SK-N-SH (cell line): ENCODE results near the gene BRD9. TPM values are rescaled to one million over a fixed set of nuclear protein-coding genes. Genes with fewer than 3 reads are reported as not detected.

Experiments used
- CTCF ChIA-PET: fragments of 300-600, 350-600 bp; formaldehyde crosslinking; extraction: SDS; loops from one replicate; lab custom pipeline; 2021; lab: Yijun Ruan, JAX
- POLR2A ChIA-PET: fragments of 350-600 bp; sonication (Branson Sonifier 250); formaldehyde crosslinking; extraction: SDS; loops from one replicate; lab custom pipeline; 2020; ENCODE audit warnings: antibody characterized with exemption, inconsistent platforms; lab: Yijun Ruan, JAX
- DNase-seq: peaks from one replicate; pipeline ENCODE4 v3.0.0; 2012
- H2AFZ ChIP-seq: fragments of 200-600 bp; sonication (generic); 2 replicates; pipeline ENCODE4 v1.8.1; 2016; ENCODE audit warnings: antibody characterized with exemption, mild to moderate bottlenecking, low read depth
- H3F3A ChIP-seq: fragments of 200-600 bp; sonication (generic); replicated peaks from 2 replicates; pipeline ENCODE3; 2016; ENCODE audit warnings: antibody characterized with exemption, mild to moderate bottlenecking; ENCODE audit not compliant: insufficient read depth
- H3K27ac ChIP-seq, 2 experiments: fragments of 200-500 bp in 1 of 2; fragments of 200-600 bp in 1 of 2; sonication (Bioruptor generic) in 1 of 2; sonication (generic), shearing (Covaris generic) in 1 of 2; 2 replicates each; pipeline versions ENCODE4 v1.5.1 to v1.6.1; 2014 to 2016; ENCODE audit warnings: low read depth in 2 of 2, inconsistent platforms in 1 of 2, low read length in 1 of 2, mild to moderate bottlenecking in 1 of 2, mixed read lengths in 1 of 2
- H3K27me3 ChIP-seq: fragments of 200-600 bp; sonication (generic), shearing (Covaris generic); 2 replicates; pipeline ENCODE4 v1.6.1; 2016; ENCODE audit warnings: mixed run types; ENCODE audit not compliant: insufficient read depth
- H3K36me3 ChIP-seq, 2 experiments: fragments of 200-500 bp in 1 of 2; fragments of 200-600 bp in 1 of 2; sonication (Bioruptor generic) in 1 of 2; sonication (generic) in 1 of 2; replicated peaks in 1 of 2; 2 replicates each; pipeline versions ENCODE3 to v1.5.1; 2014 to 2016; ENCODE audit warnings: low read length in 1 of 2, mild to moderate bottlenecking in 1 of 2; ENCODE audit not compliant: insufficient read depth in 2 of 2, control insufficient read depth in 1 of 2
- H3K4me1 ChIP-seq, 2 experiments: fragments of 200-500 bp in 1 of 2; fragments of 200-600 bp in 1 of 2; sonication (Bioruptor generic) in 1 of 2; sonication (generic), shearing (Covaris generic) in 1 of 2; 2 replicates each; pipeline versions ENCODE4 v1.5.1 to v1.6.1; 2014 to 2016; ENCODE audit warnings: low read depth in 1 of 2, low read length in 1 of 2, mixed run types in 1 of 2; ENCODE audit not compliant: insufficient read depth in 2 of 2, control insufficient read depth in 1 of 2
- H3K4me2 ChIP-seq: fragments of 200-600 bp; sonication (generic), shearing (Covaris generic); 2 replicates; pipeline ENCODE4 v1.6.1; 2017; ENCODE audit warnings: mixed run types
- H3K4me3 ChIP-seq, 2 experiments: fragments of 200-500 bp in 1 of 2; fragments of 200-600 bp in 1 of 2; sonication (Bioruptor generic) in 1 of 2; sonication (generic), shearing (Covaris generic) in 1 of 2; 2 replicates each; pipeline versions ENCODE4 v1.5.1 to v1.8.1; 2014 to 2016; ENCODE audit warnings: low read depth in 2 of 2, inconsistent platforms in 1 of 2, low read length in 1 of 2, mild to moderate bottlenecking in 1 of 2, mixed read lengths in 1 of 2, moderate library complexity in 1 of 2
- H3K79me2 ChIP-seq: fragments of 200-600 bp; sonication (generic); 2 replicates; pipeline ENCODE4 v1.8.1; 2017; ENCODE audit warnings: mild to moderate bottlenecking; ENCODE audit not compliant: insufficient read depth
- H3K9ac ChIP-seq: fragments of 200-600 bp; sonication (generic); 2 replicates; pipeline ENCODE4 v1.6.1; 2017; ENCODE audit warnings: mixed run types
- H3K9me2 ChIP-seq: fragments of 200-600 bp; sonication (generic); 2 replicates; pipeline ENCODE4 v1.6.1; 2017; ENCODE audit warnings: mixed run types
- H3K9me3 ChIP-seq: fragments of 200-600 bp; sonication (generic); 2 replicates; pipeline ENCODE4 v1.6.1; 2017; ENCODE audit warnings: mixed run types, mild to moderate bottlenecking, moderate library complexity
- H4K20me1 ChIP-seq: fragments of 200-600 bp; sonication (generic); 2 replicates; pipeline ENCODE4 v1.6.1; 2017; ENCODE audit warnings: mild to moderate bottlenecking, mixed run types; ENCODE audit not compliant: insufficient read depth
- CHD2 ChIP-seq: fragments of 150-350 bp; IDR thresholded peaks from 2 replicates; pipeline ENCODE4 v1.6.1; 2018; ENCODE audit warnings: low read length; ENCODE audit not compliant: partially characterized antibody
- FOSL2 ChIP-seq: IDR thresholded peaks from 2 replicates; pipeline ENCODE4 v1.4.0; 2012; ENCODE audit warnings: low read depth, mild to moderate bottlenecking, moderate library complexity, borderline replicate concordance
- MEF2A ChIP-seq: IDR thresholded peaks from 2 replicates; pipeline ENCODE4 v1.4.0; 2012; ENCODE audit warnings: low read depth, borderline replicate concordance
- MXI1 ChIP-seq: IDR thresholded peaks from 2 replicates; pipeline ENCODE4 v1.6.1; 2012; ENCODE audit warnings: mild to moderate bottlenecking, low read depth, low read length, improper control_type of control experiment
- NRF1 ChIP-seq: IDR thresholded peaks from 2 replicates; pipeline ENCODE4 v1.6.1; 2012; ENCODE audit warnings: low read depth, mild to moderate bottlenecking, low read length
- POLR2AphosphoS5 ChIP-seq: IDR thresholded peaks from 2 replicates; pipeline ENCODE4 v1.6.1; 2012; ENCODE audit warnings: low read depth, low read length
- RAD21 ChIP-seq: IDR thresholded peaks from 2 replicates; pipeline ENCODE4 v1.6.1; 2012; ENCODE audit warnings: mild to moderate bottlenecking, low read length
- YY1 ChIP-seq: IDR thresholded peaks from 2 replicates; pipeline ENCODE4 v1.4.0; 2012; ENCODE audit warnings: low read depth, mild to moderate bottlenecking
- WGBS: methylation state at CpG from one replicate; pipeline ENCODE4 v1.1.6; 2017; ENCODE audit warnings: low lambda C conversion rate; 5-methylcytosine and 5-hydroxymethylcytosine counted together
- polyA plus RNA-seq, 3 experiments: library from polyadenylated mRNA; depleted of rRNA; stranded (reverse); fragments of >200 nt; gene quantifications; 2 replicates each; pipeline ENCODE4 v1.2.3, GENCODE V29; 2012
- TF ChIP-seq, protein P1 (sequence below): IDR thresholded peaks from 2 replicates; pipeline ENCODE4 v1.4.0; 2012; ENCODE audit warnings: low read depth, borderline replicate concordance
- TF ChIP-seq, protein P2 (sequence below): IDR thresholded peaks from 2 replicates; pipeline ENCODE4; 2012
- TF ChIP-seq, protein P3 (sequence below): fragments of 150-350 bp; IDR thresholded peaks from 2 replicates; pipeline ENCODE4 v1.6.1; 2016; ENCODE audit warnings: mild to moderate bottlenecking, low read depth, low read length

Gene BRD9
- polyA plus RNA-seq, 1 of the 3 experiments (the other 2 are of a cell fraction) = 19.5 TPM

DNA sequence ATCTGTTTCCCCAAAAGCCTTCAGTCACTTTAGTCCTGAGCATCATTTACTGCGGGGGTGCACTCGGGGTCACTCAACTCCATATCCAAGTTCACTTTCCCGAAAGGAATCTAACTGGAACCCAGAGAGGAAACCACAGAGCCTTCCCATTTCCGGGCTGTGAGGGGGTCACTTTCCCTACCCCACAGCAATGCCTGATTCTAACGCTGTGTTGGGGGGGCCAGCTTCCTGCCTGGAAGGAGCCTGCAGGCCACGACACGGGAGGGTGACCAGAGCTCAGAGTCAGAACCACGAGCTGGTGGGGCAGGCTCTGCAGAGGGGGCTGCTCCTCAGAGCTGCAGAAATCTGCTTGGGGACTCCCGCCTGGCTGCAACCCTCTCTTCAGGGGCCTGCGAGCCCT, 20.3 kb downstream of the BRD9 start:
- peaks cover 35 to 87% of the 10 kb centered on the region in 2 experiments for H3K36me3 ChIP-seq
- WGBS = 100% methylated on average over 7 of the region's 10 CpGs

DNA sequence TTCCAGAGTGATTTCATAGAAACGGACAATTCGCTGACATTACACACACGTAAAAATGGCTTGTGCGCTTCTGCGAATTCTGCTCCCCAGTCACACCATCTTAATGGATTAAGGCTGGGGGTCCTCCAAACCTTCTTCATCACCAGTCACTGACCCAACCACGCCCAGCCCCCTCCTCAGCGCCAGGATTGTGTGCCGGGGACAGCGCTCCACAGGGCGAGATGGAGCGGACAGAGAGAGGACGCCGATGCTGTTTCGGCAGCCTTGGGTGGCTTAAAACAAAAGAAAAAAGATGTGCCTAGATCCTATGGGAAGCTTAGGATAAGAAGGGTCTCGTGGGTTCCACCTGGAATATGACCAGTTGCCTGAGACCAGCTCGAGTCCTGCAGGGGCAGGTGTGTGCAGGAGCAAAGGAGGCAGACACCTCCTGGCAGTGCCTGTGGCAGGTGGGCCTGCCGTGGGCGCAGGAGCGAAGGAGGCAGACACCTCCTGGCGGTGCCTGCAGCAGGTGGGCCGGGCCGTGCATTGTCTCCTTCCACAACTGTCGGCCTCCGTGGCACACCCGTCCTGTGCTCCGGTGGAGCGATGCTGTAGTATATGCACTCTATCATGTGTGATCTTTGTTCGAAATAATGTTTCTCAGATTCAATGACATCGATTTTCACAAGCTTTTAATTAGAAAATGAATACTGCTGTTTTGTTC, 20.9 kb downstream of the BRD9 start:
- TF ChIP-seq YY1 = no peak
- TF ChIP-seq FOSL2 = no peak
- TF ChIP-seq POLR2AphosphoS5 = no peak
- Histone ChIP-seq H3F3A (no peaks in the 10 kb centered on the region), H3K4me2 (no peak overlapping the region), H3K4me3 (no peak overlapping the region), H3K79me2 (no peaks in the 10 kb centered on the region), H3K9me3 (no peaks in the 10 kb centered on the region), H2AFZ (no peak overlapping the region), H3K27ac (no peak overlapping the region), H3K9ac (no peak overlapping the region), H3K27me3 (no peaks in the 10 kb centered on the region), H3K9me2 (no peaks in the 10 kb centered on the region), H3K36me3 (peaks cover 35 to 86% of the 10 kb centered on the region in 2 experiments), H4K20me1 (0 out of 2 replicates have a peak, but pooled peaks cover 7% of the 10 kb centered on the region), H3K4me1 (no peaks in the 10 kb centered on the region)
- WGBS = 96% methylated on average over 22 of the region's 29 CpGs
- CTCF ChIA-PET = interaction anchor here (0.6 kb wide), 1 partner anchor 13 kb away, joined by 3 read pairs; no protein-coding TSS in a partner anchor
- POLR2A ChIA-PET = no interaction called here
- no peak for DNase-seq

More for the DNA sequence above, 20.3 kb downstream of the BRD9 start:
- Histone ChIP-seq H3K9me3 (no peaks in the 10 kb centered on the region), H3K27me3 (no peaks in the 10 kb centered on the region), H4K20me1 (0 out of 2 replicates have a peak, but pooled peaks cover 7% of the 10 kb centered on the region), H3K9me2 (no peaks in the 10 kb centered on the region), H3K27ac (no peak overlapping the region), H3K4me1 (no peaks in the 10 kb centered on the region), H3K79me2 (no peaks in the 10 kb centered on the region), H3K4me2 (no peak overlapping the region), H3K4me3 (no peak overlapping the region), H3F3A (no peaks in the 10 kb centered on the region), H3K9ac (no peak overlapping the region), H2AFZ (no peak overlapping the region)
- ChIA-PET CTCF (no interaction called here), POLR2A (no interaction called here)
- DNase-seq = no peak
- TF ChIP-seq MXI1 (no peak), MEF2A (no peak), CHD2 (no peak), NRF1 (no peak), RAD21 (no peak)
- TF ChIP-seq, protein P1, sequence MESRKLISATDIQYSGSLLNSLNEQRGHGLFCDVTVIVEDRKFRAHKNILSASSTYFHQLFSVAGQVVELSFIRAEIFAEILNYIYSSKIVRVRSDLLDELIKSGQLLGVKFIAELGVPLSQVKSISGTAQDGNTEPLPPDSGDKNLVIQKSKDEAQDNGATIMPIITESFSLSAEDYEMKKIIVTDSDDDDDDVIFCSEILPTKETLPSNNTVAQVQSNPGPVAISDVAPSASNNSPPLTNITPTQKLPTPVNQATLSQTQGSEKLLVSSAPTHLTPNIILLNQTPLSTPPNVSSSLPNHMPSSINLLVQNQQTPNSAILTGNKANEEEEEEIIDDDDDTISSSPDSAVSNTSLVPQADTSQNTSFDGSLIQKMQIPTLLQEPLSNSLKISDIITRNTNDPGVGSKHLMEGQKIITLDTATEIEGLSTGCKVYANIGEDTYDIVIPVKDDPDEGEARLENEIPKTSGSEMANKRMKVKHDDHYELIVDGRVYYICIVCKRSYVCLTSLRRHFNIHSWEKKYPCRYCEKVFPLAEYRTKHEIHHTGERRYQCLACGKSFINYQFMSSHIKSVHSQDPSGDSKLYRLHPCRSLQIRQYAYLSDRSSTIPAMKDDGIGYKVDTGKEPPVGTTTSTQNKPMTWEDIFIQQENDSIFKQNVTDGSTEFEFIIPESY = no peak
- TF ChIP-seq, protein P2, sequence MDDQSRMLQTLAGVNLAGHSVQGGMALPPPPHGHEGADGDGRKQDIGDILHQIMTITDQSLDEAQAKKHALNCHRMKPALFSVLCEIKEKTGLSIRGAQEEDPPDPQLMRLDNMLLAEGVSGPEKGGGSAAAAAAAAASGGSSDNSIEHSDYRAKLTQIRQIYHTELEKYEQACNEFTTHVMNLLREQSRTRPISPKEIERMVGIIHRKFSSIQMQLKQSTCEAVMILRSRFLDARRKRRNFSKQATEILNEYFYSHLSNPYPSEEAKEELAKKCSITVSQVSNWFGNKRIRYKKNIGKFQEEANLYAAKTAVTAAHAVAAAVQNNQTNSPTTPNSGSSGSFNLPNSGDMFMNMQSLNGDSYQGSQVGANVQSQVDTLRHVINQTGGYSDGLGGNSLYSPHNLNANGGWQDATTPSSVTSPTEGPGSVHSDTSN = no peak
- TF ChIP-seq, protein P3, sequence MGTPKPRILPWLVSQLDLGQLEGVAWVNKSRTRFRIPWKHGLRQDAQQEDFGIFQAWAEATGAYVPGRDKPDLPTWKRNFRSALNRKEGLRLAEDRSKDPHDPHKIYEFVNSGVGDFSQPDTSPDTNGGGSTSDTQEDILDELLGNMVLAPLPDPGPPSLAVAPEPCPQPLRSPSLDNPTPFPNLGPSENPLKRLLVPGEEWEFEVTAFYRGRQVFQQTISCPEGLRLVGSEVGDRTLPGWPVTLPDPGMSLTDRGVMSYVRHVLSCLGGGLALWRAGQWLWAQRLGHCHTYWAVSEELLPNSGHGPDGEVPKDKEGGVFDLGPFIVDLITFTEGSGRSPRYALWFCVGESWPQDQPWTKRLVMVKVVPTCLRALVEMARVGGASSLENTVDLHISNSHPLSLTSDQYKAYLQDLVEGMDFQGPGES = no peak
